HG02623 (cell line): ENCODE results near the gene PAX5.

Experiments used
- ATAC-seq: cut with Tn5 transposase; IDR thresholded peaks from one replicate; pipeline ENCODE4 v1.9.1; 2021; ENCODE audit warnings: moderate library complexity; ENCODE audit not compliant: unreplicated experiment

PAX5 gene

GRCh38 chr9:36988848-36989247, 45.2 kb downstream of the PAX5 start:
- no peak for ATAC-seq

GRCh38 chr9:36987891-36988290, 46.2 kb downstream of the PAX5 start:
- ATAC-seq: no peak

- ATAC-seq: no peak
These were observed 46.7 kb downstream of the PAX5 start for GRCh38 chr9:36987409-36987808.

- ATAC-seq: no peak
These were observed 47.3 kb downstream of the PAX5 start for GRCh38 chr9:36986468-36987408.

GRCh38 chr9:36985769-36986467, 48.1 kb downstream of the PAX5 start:
- ATAC-seq: no peak

- no peak for ATAC-seq
These were observed 48.9 kb downstream of the PAX5 start for GRCh38 chr9:36985061-36985768.

GRCh38 chr9:36980148-36980974, 53.7 kb downstream of the PAX5 start:
- ATAC-seq: no peak

- no peak for ATAC-seq
These were observed 57.6 kb downstream of the PAX5 start for GRCh38 chr9:36976371-36977030.

GRCh38 chr9:36974731-36975130, 59.3 kb downstream of the PAX5 start:
- no peak for ATAC-seq

- no peak for ATAC-seq
These were observed 62.1 kb downstream of the PAX5 start for GRCh38 chr9:36971935-36972488.

- ATAC-seq: no peak
These were observed 63.8 kb downstream of the PAX5 start for GRCh38 chr9:36970007-36970888.

GRCh38 chr9:36969216-36969771, 64.8 kb downstream of the PAX5 start:
- no peak for ATAC-seq

GRCh38 chr9:36968574-36969215, 65.4 kb downstream of the PAX5 start:
- no peak for ATAC-seq

GRCh38 chr9:36967997-36968396, 66.1 kb downstream of the PAX5 start:
- ATAC-seq: no peak

GRCh38 chr9:36966371-36967097, 67.5 kb downstream of the PAX5 start:
- no peak for ATAC-seq

- no peak for ATAC-seq
These were observed 69.3 kb downstream of the PAX5 start for GRCh38 chr9:36964791-36965190.

- no peak for ATAC-seq
These were observed 70.7 kb downstream of the PAX5 start for GRCh38 chr9:36963346-36963745.
